ENCODE measurements around the gene ATP6V0B.

DNA sequence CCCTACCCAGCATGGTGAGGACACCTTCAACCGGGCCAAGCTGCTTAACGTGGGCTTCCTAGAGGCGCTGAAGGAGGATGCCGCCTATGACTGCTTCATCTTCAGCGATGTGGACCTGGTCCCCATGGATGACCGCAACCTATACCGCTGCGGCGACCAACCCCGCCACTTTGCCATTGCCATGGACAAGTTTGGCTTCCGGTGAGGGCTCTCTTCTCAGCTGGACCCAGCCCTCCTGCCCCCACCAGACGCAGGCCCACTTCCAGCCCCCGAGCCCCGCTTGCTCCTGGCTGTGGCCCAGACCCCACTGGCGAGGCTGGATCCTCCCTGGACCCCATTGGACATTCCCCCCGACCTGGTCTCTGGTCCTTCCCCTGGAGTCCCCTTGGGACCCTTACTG is 10.1 kb downstream of the ATP6V0B start:
- TF ChIP-seq CTCF (IDR thresholded peaks at IDR 0.05) = no peak
- no peak for TF ChIP-seq POLR2A (IDR thresholded peaks at IDR 0.05)

All from lower leg skin (tissue), 3 donors.